Ishikawa (cell line): ENCODE measurements around the gene DNAH9.

Experiments used
- CEBPB ChIP-seq: IDR thresholded peaks from 2 replicates; pipeline ENCODE4 v1.6.1; 2012
- CREB1 ChIP-seq: IDR thresholded peaks from 2 replicates; pipeline ENCODE4 v1.6.1; 2012; ENCODE audit warnings: low read depth
- EGR1 ChIP-seq: IDR thresholded peaks from 2 replicates; pipeline ENCODE4 v1.6.1; 2012
- EP300 ChIP-seq: IDR thresholded peaks from 2 replicates; pipeline ENCODE4 v1.6.1; 2012; ENCODE audit warnings: borderline replicate concordance
- FOXM1 ChIP-seq: IDR thresholded peaks from 2 replicates; pipeline ENCODE4 v1.6.1; 2012; ENCODE audit warnings: low read depth, borderline replicate concordance
- NFIC ChIP-seq: IDR thresholded peaks from 2 replicates; pipeline ENCODE4 v1.6.1; 2012
- RAD21 ChIP-seq: IDR thresholded peaks from 2 replicates; pipeline ENCODE4 v1.6.1; 2012; ENCODE audit warnings: low read depth
- TAF1 ChIP-seq: IDR thresholded peaks from 2 replicates; pipeline ENCODE4 v1.6.1; 2012; ENCODE audit warnings: low read depth, mild to moderate bottlenecking
- TCF12 ChIP-seq: IDR thresholded peaks from 2 replicates; pipeline ENCODE4 v1.6.1; 2012; ENCODE audit warnings: low read depth
- TEAD4 ChIP-seq: IDR thresholded peaks from 2 replicates; pipeline ENCODE4 v1.6.1; 2012
- YY1 ChIP-seq: IDR thresholded peaks from 2 replicates; pipeline ENCODE4 v1.6.1; 2012; ENCODE audit warnings: low read depth
- ZBTB7A ChIP-seq: IDR thresholded peaks from 2 replicates; pipeline ENCODE4 v1.6.1; 2012; ENCODE audit warnings: low read depth
- TF ChIP-seq, protein P1 (sequence below): IDR thresholded peaks from 2 replicates; pipeline ENCODE4 v1.6.1; 2012
- TF ChIP-seq, protein P2 (sequence below): IDR thresholded peaks from 2 replicates; pipeline ENCODE4 v1.6.1; 2012; ENCODE audit warnings: low read depth, mild to moderate bottlenecking
- TF ChIP-seq, protein P3 (sequence below): IDR thresholded peaks from 2 replicates; pipeline ENCODE4 v1.6.1; 2012

The DNAH9 gene

DNA sequence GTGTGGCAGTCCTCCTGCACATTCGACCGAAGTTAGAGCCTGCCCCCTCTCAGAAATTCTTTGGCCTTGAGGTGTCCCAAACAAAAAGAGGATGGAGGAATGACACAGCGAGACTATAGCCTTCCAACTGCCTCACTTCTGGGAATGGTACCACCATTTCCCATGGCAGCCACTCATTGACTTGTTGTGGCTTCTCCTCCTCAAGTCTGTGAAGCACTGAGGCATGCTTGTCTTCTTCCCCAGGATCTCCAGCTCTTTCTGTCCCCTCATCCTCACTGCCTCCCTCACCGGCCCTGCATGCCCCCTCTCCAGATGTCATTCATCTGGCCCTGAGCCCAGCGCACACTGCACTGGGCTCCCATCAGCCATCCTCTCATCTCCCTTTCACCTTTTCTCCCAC lies 43.7 kb upstream of the DNAH9 start:
- TF ChIP-seq FOXM1 (no peak), TCF12 (no peak), TEAD4 (no peak)

DNA sequence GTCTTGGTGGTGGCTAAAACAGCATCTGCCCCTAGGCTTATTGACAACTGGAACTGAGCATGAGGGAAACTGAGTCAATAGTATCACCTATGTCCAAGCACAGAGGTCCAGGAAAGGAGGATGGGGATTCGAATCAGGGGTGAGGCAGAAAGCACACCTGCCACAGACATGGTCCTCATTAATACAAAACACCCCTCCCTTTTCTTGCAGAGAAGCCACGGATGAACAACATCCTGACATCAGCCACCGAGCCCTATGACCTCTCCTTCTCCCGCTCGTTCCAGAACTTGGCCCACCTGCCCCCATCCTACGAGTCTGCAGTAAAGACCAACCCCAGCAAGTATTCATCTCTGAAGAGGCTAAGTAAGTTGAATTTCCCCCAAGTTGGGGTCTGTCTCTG lies 42.7 kb upstream of the DNAH9 start:
- TF ChIP-seq CREB1: no peak
- TF ChIP-seq FOXM1: no peak
- no peak for TF ChIP-seq NFIC
- no peak for TF ChIP-seq EP300
- no peak for TF ChIP-seq TEAD4
- no peak for TF ChIP-seq TCF12
- no peak for TF ChIP-seq TAF1
- TF ChIP-seq RAD21: no peak
- TF ChIP-seq, protein P1, sequence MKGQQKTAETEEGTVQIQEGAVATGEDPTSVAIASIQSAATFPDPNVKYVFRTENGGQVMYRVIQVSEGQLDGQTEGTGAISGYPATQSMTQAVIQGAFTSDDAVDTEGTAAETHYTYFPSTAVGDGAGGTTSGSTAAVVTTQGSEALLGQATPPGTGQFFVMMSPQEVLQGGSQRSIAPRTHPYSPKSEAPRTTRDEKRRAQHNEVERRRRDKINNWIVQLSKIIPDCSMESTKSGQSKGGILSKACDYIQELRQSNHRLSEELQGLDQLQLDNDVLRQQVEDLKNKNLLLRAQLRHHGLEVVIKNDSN: no peak
- TF ChIP-seq EGR1: no peak
- TF ChIP-seq, protein P2, sequence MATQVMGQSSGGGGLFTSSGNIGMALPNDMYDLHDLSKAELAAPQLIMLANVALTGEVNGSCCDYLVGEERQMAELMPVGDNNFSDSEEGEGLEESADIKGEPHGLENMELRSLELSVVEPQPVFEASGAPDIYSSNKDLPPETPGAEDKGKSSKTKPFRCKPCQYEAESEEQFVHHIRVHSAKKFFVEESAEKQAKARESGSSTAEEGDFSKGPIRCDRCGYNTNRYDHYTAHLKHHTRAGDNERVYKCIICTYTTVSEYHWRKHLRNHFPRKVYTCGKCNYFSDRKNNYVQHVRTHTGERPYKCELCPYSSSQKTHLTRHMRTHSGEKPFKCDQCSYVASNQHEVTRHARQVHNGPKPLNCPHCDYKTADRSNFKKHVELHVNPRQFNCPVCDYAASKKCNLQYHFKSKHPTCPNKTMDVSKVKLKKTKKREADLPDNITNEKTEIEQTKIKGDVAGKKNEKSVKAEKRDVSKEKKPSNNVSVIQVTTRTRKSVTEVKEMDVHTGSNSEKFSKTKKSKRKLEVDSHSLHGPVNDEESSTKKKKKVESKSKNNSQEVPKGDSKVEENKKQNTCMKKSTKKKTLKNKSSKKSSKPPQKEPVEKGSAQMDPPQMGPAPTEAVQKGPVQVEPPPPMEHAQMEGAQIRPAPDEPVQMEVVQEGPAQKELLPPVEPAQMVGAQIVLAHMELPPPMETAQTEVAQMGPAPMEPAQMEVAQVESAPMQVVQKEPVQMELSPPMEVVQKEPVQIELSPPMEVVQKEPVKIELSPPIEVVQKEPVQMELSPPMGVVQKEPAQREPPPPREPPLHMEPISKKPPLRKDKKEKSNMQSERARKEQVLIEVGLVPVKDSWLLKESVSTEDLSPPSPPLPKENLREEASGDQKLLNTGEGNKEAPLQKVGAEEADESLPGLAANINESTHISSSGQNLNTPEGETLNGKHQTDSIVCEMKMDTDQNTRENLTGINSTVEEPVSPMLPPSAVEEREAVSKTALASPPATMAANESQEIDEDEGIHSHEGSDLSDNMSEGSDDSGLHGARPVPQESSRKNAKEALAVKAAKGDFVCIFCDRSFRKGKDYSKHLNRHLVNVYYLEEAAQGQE: no peak
- no peak for TF ChIP-seq CEBPB
- TF ChIP-seq YY1: no peak
- TF ChIP-seq, protein P3, sequence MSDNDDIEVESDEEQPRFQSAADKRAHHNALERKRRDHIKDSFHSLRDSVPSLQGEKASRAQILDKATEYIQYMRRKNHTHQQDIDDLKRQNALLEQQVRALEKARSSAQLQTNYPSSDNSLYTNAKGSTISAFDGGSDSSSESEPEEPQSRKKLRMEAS: no peak
- TF ChIP-seq ZBTB7A: no peak

DNA sequence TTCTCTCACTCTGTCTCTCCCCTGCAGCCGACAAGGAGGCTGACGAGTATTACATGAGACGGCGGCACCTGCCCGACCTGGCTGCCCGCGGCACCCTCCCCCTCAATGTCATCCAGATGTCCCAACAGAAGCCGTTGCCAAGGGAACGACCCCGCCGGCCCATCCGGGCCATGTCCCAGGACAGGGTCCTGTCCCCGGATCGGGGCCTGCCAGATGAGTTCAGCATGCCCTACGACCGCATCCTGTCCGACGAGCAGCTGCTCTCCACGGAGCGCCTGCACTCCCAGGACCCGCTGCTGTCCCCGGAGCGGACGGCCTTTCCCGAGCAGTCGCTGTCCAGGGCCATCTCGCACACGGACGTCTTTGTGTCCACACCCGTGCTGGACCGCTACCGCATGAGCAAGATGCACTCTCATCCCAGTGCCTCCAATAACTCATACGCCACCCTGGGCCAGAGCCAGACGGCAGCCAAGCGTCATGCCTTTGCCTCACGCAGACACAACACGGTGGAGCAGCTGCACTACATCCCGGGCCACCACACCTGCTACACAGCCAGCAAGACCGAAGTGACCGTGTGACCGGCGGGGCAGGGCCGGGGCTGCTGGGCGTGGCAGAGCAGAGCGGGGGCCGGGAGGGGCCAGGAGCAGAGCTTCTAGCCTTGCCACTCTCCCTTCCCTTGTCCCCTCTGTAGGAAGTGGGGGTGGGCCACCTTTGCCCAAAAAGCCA lies 40.4 kb upstream of the DNAH9 start:
- no peak for TF ChIP-seq TEAD4
- TF ChIP-seq RAD21: no peak
- no peak for TF ChIP-seq EGR1

DNA sequence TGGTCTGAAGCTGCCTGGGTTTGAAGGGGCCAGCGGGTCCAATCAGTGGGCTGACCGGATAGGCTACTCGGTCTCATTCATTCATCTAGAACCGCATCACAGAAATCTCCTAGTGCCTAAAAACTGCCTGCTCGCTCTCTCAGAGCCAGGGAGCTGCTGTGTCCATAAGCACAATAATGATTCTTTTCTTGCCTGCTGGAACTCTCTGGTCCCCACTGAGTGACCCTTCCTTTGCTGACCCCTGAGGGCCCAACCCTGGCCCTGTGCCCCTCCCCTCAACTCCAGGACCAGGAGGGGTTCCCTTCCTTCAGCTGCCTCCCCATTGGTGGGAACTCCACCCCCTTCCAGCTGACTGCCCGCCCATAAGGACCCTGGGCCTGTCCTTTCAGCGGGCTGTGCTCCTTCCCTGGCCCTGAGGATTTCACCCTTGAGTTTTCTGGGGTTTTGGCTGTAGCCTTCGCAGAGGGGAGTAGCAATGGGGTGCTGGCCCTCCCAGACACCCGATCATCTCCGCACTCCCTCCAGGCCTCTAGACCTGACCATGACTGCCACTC lies 39.5 kb upstream of the DNAH9 start:
- TF ChIP-seq, protein P3: no peak

DNA sequence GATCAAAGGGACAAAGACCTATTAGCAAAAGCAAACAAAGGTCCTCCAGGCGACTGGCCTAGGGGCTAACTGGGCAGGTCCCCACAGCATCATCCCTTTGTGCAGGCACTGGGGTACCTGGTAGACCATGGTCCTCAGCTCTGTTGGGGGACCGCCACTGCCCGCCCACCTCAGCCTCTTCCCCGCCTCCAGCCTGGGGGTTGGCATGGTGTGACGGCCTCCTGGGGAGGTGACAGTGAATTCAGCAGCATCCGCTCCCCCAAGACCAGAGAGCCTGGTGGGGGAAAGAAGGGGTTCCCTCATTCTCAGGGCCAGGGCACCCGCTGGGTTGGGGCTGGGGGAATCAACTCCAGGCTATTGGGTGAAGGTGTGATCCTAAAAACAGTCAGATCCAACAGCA lies 38.7 kb upstream of the DNAH9 start:
- no peak for TF ChIP-seq ZBTB7A
- no peak for TF ChIP-seq NFIC
- TF ChIP-seq, protein P3: no peak
- no peak for TF ChIP-seq EGR1
- TF ChIP-seq RAD21: no peak
- no peak for TF ChIP-seq TEAD4
- TF ChIP-seq, protein P1: no peak
- no peak for TF ChIP-seq TAF1
- TF ChIP-seq FOXM1: no peak
- TF ChIP-seq CEBPB: no peak
- TF ChIP-seq TCF12: no peak
- no peak for TF ChIP-seq YY1
- TF ChIP-seq, protein P2: no peak
- no peak for TF ChIP-seq EP300
- TF ChIP-seq CREB1: no peak

DNA sequence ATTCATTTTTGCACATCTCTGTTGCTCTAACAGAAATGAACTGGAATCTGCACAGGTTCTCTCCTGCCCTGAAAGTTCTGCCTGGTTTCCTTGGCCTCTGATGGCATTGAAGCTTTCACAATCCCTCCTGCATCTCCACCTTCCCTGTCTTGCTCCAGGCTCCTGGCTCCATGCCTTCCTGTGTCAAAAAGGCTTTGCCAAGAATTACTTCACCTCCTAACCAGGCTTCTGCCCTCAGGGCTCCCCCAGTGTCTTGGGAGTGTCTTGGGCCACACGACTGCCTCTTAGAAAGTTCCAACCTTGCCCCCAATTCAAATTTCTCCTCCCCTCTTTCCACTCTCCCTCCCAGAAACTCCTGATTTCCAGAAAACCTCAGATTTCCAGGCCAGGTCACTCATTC lies 37.0 kb upstream of the DNAH9 start:
- TF ChIP-seq CEBPB (no peak), TEAD4 (no peak), EP300 (no peak), CREB1 (no peak), YY1 (no peak)
- TF ChIP-seq, protein P1: no peak
- TF ChIP-seq, protein P2: no peak
